ENCODE results near the gene MCCC1.

Gene MCCC1

GRCh38 chr3:183033746-183034145, 65.5 kb downstream of the MCCC1 start:
- H3K36me3 ChIP-seq: peaks cover 8% of the 10 kb centered on the region
- DNase-seq: no peak

GRCh38 chr3:183032880-183033555, 66.3 kb downstream of the MCCC1 start:
- Histone ChIP-seq H3K27ac (no peak overlapping the region), H3K9me3 (ENCODE audit: severe bottlenecking) (no peaks in the 10 kb centered on the region), H3K36me3 (peaks cover 8% of the 10 kb centered on the region), H3K4me3 (ENCODE audit: low read depth, low read length) (no peak overlapping the region), H3K27me3 (ENCODE audit: insufficient read depth, low read depth, severe bottlenecking) (no peaks in the 10 kb centered on the region)
- no peak for TF ChIP-seq CTCF (IDR thresholded peaks at IDR 0.05; ENCODE audit: low read depth, low read length)
- DNase-seq: no peak

More at GRCh38 chr3:183033746-183034145, 65.5 kb downstream of the MCCC1 start:
- TF ChIP-seq CTCF (IDR thresholded peaks at IDR 0.05; ENCODE audit: low read depth, low read length): no peak
- Histone ChIP-seq H3K4me3 (ENCODE audit: low read depth, low read length) (no peak overlapping the region), H3K27ac (no peak overlapping the region), H3K9me3 (ENCODE audit: severe bottlenecking) (no peaks in the 10 kb centered on the region), H3K27me3 (ENCODE audit: insufficient read depth, low read depth, severe bottlenecking) (no peaks in the 10 kb centered on the region)

GRCh38 chr3:183031826-183032225, 67.5 kb downstream of the MCCC1 start:
- no peak overlapping the region for H3K27ac ChIP-seq
- no peak for DNase-seq
- peaks cover 5% of the 10 kb centered on the region for H3K36me3 ChIP-seq
- no peak for TF ChIP-seq CTCF (IDR thresholded peaks at IDR 0.05; ENCODE audit: low read depth, low read length)
- no peak overlapping the region for H3K4me3 ChIP-seq (ENCODE audit: low read depth, low read length)
- H3K9me3 ChIP-seq (ENCODE audit: severe bottlenecking): no peaks in the 10 kb centered on the region
- no peaks in the 10 kb centered on the region for H3K27me3 ChIP-seq (ENCODE audit: insufficient read depth, low read depth, severe bottlenecking)

- Histone ChIP-seq H3K9me3 (ENCODE audit: severe bottlenecking) (no peaks in the 10 kb centered on the region), H3K36me3 (no peaks in the 10 kb centered on the region; the same call in 1 of the 2 replicates), H3K27me3 (ENCODE audit: insufficient read depth, low read depth, severe bottlenecking) (no peaks in the 10 kb centered on the region), H3K4me3 (ENCODE audit: low read depth, low read length) (no peak overlapping the region), H3K27ac (no peak overlapping the region)
- no peak for DNase-seq
- TF ChIP-seq CTCF (IDR thresholded peaks at IDR 0.05; ENCODE audit: low read depth, low read length): no peak
Measured at GRCh38 chr3:183028416-183028815, 70.9 kb downstream of the MCCC1 start.

GRCh38 chr3:183027276-183027675, 72.0 kb downstream of the MCCC1 start:
- Histone ChIP-seq H3K36me3 (no peaks in the 10 kb centered on the region; the same call in 1 of the 2 replicates), H3K4me3 (ENCODE audit: low read depth, low read length) (no peak overlapping the region), H3K27ac (no peak overlapping the region), H3K9me3 (ENCODE audit: severe bottlenecking) (no peaks in the 10 kb centered on the region), H3K27me3 (ENCODE audit: insufficient read depth, low read depth, severe bottlenecking) (no peaks in the 10 kb centered on the region)
- DNase-seq: no peak
- TF ChIP-seq CTCF (IDR thresholded peaks at IDR 0.05; ENCODE audit: low read depth, low read length): no peak

Data from WERI-Rb-1 (cell line).